Left renal cortex interstitium (tissue), 4 donors: ENCODE results near the gene DEPP1. TPM values are rescaled to one million over a fixed set of nuclear protein-coding genes. Genes with fewer than 3 reads are reported as not detected.

Experiments used
- DNase-seq, 4 donors: peaks; one replicate each; pipeline ENCODE4 v3.0.0-alpha.2; 2013; ENCODE audit warnings: low read depth in 4 of 4, low spot score in 2 of 4, missing footprints in 1 of 4
- polyA plus RNA-seq, 4 donors: library from polyadenylated mRNA; unstranded; fragments of 120-200 nt; gene quantifications; one replicate each; pipeline ENCODE4 v1.2.1, GENCODE V29; 2013; ENCODE audit not compliant: insufficient read length in 4 of 4

The DEPP1 gene
- polyA plus RNA-seq, 4 donors: 6.8 to 12.4 (median 7.1) TPM

DNA sequence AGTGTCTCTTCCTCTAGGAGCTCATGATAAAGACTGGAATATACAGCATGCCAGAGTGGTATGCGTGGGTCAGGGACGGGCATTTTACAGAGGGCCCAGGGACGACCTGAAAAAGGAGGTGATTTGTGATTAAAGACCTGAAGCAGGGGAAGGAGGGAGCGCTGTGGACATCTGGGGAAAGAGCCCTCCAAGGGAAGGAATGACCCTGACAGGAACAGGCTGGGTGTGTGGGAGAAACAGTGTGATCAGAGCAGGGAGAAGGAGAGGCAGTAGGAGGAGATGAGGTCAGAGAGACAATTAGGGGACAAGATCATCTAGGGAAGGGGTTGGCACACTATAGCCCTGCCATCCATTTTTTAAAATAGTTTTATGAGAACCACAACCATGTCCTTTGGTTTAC is 22.4 kb downstream of the DEPP1 start:
- DNase-seq: no peak

- no peak for DNase-seq
Observed at GRCh38 chr10:44955413-44956070, 23.1 kb downstream of the DEPP1 start.

GRCh38 chr10:44954962-44955361 is 23.6 kb downstream of the DEPP1 start:
- DNase-seq: no peak

- no peak for DNase-seq
Observed at GRCh38 chr10:44954042-44954441, 24.6 kb downstream of the DEPP1 start.

DNA sequence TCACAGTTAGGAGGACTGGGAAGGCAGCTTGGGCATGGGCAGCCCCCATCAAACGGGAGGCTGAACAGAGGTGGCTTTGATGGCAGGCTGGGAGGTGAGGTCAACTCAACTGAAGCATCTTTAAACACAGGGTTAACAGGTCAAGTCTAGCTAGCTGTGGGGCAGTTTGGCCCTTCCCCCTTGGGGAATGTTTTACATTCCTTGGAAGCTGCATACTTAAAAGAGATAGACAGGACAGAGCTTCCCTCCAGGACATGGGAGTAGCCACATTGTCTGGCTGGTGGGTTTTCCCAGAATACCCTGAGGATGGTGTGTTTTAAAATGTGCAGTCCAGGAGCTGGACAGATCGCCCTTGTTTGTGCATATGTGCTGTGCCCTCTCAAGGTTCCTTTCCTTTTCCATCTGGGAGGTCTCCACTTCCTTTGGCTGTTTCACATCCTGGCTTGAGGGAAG is 25.8 kb downstream of the DEPP1 start:
- no peak for DNase-seq

- no peak for DNase-seq
Observed at GRCh38 chr10:44951576-44952226, 26.9 kb downstream of the DEPP1 start.

GRCh38 chr10:44950326-44951225 is 28.0 kb downstream of the DEPP1 start:
- no peak for DNase-seq

DNA sequence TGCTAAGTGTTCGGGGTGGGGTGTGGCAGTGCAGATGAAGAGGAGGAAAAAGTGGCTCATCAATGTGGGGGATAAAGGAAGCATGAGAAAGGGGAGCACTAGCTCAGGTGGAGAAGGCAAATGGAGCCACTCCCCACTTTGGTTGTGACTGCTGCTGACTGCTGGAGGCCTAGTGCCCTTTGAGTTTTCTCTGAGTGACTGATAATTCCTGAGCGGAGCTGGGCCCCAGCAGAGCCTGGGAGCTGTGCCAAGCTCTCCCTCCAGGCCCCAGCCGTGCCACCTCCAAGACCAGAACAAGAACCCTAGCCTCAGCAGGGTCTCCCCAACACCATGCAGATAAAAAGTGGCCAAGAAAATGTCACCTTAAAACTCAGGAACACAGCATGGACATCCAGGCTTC is 28.7 kb downstream of the DEPP1 start:
- no peak for DNase-seq

DNA sequence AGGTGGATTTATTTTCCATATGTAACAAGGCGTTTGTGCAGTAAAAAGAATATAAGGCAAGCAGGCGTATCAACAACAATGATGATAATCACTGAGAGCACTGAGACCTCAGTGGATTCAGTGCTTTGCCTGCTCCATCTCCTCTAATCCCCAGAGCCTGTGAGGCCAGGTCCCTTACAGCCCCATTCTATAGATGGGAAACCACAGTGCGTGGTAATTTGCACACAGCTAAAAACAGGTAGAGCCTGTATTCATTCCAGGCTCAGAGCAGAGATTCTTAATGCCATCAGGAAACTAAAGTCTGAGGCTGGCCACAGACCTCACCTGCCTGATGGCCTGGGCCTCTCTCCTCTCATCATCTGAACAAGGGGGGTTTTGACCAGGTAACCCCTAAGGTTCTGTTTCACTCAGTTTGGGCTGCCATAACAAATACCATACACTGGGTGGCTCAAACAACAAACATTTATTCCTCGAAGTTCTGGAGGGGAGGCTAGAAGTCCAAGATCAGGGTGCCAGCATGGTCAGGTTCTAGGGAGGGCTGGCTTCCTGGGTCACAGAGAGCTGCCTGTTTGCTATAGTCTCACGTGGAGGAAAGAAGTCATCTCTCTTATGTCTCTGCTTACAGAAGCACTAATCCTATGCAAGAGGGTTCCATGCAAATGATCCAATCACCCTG is 29.3 kb downstream of the DEPP1 start:
- DNase-seq: no peak

- DNase-seq: no peak
Observed at GRCh38 chr10:44948642-44949041, 30.0 kb downstream of the DEPP1 start.

GRCh38 chr10:44947371-44948152 is 31.0 kb downstream of the DEPP1 start:
- DNase-seq: no peak

DNA sequence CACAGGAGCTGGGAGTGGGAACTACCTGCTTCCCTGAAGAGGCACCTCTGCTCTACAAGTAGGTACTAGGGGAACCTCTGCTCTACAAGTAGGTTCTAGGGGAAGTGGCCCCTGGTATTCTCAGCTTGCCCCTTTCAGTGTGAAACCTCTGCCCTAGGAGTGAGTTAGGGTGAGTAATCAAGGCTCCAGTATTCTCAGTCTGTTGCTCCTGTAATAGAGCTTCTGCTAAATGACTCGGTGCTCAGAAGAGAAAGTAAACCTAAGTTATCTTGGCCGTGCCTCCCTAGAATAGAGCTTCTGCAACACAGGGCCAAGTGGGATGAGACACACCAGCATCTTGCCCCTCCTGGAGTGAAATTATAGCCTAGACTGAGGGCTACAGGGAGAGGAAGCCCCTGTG is 32.4 kb downstream of the DEPP1 start:
- DNase-seq: no peak

DNA sequence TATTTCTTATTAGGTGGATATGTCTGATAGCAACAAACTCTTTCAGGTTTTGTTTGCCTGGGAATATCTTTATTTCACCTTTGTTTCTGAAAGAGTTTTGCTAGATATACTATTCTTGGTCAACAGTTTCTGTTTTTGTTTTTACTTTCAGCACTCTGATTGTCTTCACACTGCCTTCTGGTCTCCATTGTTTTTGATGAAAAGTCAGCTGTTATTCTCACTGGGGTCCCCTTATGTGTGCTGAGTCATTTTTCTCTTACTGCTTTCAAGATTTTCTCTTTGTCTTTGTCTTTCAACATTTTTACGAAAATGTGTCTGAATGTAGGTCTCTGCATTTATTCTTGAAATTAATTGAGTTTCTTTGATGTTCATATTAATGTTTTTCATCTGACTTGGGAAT is 34.3 kb downstream of the DEPP1 start:
- DNase-seq: no peak

GRCh38 chr10:44939691-44940401 is 38.8 kb downstream of the DEPP1 start:
- no peak for DNase-seq

DNA sequence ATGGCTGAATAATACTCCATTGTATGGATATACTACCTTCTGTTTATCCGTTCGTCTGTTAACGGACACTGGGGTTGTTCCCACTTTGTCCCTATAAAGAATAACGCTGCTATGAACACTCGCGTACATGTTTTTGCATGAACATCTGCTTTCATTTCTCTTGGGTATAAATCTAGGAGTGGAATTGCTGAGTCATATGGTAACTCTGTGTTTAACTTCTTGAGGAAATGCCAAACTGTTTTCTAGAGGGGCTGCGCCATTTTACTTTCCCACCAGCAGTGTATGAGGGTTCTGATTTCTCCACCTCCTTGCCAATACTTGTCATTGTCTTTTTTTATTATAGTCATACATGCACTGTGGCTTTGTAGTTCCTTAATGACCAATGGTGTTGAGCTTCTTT is 39.7 kb downstream of the DEPP1 start:
- DNase-seq: no peak

DNA sequence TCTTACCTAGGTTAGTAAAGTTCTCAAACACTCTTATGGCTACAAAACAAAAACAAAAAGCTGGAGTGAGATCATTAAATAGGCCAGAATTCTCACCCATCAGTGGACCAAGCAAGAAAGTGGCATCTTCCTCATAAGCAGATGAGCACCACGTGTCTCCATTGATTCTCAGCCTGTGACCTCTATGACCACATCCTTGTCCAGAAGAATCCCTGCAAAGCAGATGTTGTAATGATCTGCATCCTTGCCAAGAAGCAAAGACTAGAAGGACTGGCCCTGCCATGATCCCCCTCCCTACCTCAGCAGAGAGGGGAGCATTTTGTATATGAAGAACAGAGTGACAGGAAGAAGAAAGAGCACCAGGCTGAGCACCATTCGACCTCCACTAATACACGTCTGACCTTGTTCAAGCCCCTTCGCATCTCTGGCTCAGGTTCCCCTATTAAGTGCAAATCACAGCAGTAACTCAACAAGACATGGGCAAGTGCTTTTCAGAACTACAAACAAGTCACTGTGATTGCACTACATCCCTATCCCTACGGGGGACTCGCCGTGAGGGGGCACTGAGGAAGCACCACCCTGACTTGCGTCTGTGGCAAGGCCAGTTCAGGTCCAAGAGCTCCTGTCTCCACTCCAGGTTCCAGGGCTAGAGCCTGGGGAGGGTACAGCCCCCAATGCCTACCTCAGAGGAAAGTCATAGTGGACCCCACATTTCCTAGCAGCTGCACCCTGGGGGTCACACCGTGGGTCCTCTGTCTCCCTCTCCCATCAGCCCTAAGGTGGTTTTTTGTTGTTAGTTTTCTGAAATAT is 41.2 kb downstream of the DEPP1 start:
- no peak for DNase-seq

GRCh38 chr10:44936314-44936975 is 42.2 kb downstream of the DEPP1 start:
- DNase-seq: no peak

- DNase-seq: no peak
Observed at GRCh38 chr10:44935966-44936295, 42.7 kb downstream of the DEPP1 start.
